ENCODE measurements around the gene PRKN.
A peak's percentile ranks its signal among the peaks of the same experiment; 100 is the strongest.

The PRKN gene

GRCh38 chr6:161368514-161368913, 1359.1 kb downstream of the PRKN start:
- no peak for DNase-seq

GRCh38 chr6:161367472-161367871, 1360.1 kb downstream of the PRKN start:
- DNase-seq, result peak in 13 of 56 donors; percentile 4 to 50 (median 24)

GRCh38 chr6:161366301-161366923, 1361.2 kb downstream of the PRKN start:
- DNase-seq, result no peak

- no peak for DNase-seq
These were observed 1361.9 kb downstream of the PRKN start for GRCh38 chr6:161365633-161366032.

- no peak for DNase-seq
These were observed 1364.3 kb downstream of the PRKN start for GRCh38 chr6:161363286-161363685.

GRCh38 chr6:161362266-161362665, 1365.3 kb downstream of the PRKN start:
- DNase-seq, result no peak

- no peak for DNase-seq
These were observed 1366.0 kb downstream of the PRKN start for GRCh38 chr6:161361529-161361928.

- DNase-seq, result no peak
These were observed 1367.0 kb downstream of the PRKN start for GRCh38 chr6:161360520-161360919.

GRCh38 chr6:161359618-161359945, 1368.0 kb downstream of the PRKN start:
- DNase-seq, result no peak

- no peak for DNase-seq
These were observed 1371.3 kb downstream of the PRKN start for GRCh38 chr6:161356167-161356854.

- DNase-seq, result no peak
These were observed 1371.9 kb downstream of the PRKN start for GRCh38 chr6:161355696-161356095.

- DNase-seq, result no peak
These were observed 1372.6 kb downstream of the PRKN start for GRCh38 chr6:161354956-161355355.

- DNase-seq, result no peak
These were observed 1373.2 kb downstream of the PRKN start for GRCh38 chr6:161354276-161354840.

GRCh38 chr6:161353208-161353613, 1374.4 kb downstream of the PRKN start:
- DNase-seq, result peak in 32 of 56 donors; percentile 12 to 71 (median 42)

GRCh38 chr6:161351858-161352257, 1375.7 kb downstream of the PRKN start:
- no peak for DNase-seq

- no peak for DNase-seq
These were observed 1377.7 kb downstream of the PRKN start for GRCh38 chr6:161349886-161350285.

GRCh38 chr6:161348628-161348994, 1379.0 kb downstream of the PRKN start:
- no peak for DNase-seq

- no peak for DNase-seq
These were observed 1379.5 kb downstream of the PRKN start for GRCh38 chr6:161347988-161348627.

GRCh38 chr6:161347125-161347524, 1380.4 kb downstream of the PRKN start:
- no peak for DNase-seq

GRCh38 chr6:161346717-161347116, 1380.8 kb downstream of the PRKN start:
- DNase-seq, result peak in 1 of 56 donors; percentile 18

GRCh38 chr6:161344626-161345025, 1382.9 kb downstream of the PRKN start:
- DNase-seq, result no peak

GRCh38 chr6:161342039-161342438, 1385.5 kb downstream of the PRKN start:
- DNase-seq, result no peak

- no peak for DNase-seq
These were observed 1385.9 kb downstream of the PRKN start for GRCh38 chr6:161341638-161342037.
